Measurements from ENCODE around the gene SPG7. TPM values are rescaled to one million over a fixed set of nuclear protein-coding genes. Genes with fewer than 3 reads are reported as not detected.
A peak's percentile ranks its signal among the peaks of the same experiment; 100 is the strongest.

SPG7 gene
- total RNA-seq, 1 donor from 2014 or later, result 166 TPM

GRCh38 chr16:89599451-89599858 is 91.3 kb downstream of the SPG7 start:
- peaks cover 15% of the 10 kb centered on the region for H3K9me3 Mint-ChIP-seq (ENCODE audit: unreplicated experiment)
- peak; percentile 31 for TF ChIP-seq CTCF (IDR thresholded peaks at IDR 0.05; ENCODE audit: partially characterized antibody, unreplicated experiment)

DNA sequence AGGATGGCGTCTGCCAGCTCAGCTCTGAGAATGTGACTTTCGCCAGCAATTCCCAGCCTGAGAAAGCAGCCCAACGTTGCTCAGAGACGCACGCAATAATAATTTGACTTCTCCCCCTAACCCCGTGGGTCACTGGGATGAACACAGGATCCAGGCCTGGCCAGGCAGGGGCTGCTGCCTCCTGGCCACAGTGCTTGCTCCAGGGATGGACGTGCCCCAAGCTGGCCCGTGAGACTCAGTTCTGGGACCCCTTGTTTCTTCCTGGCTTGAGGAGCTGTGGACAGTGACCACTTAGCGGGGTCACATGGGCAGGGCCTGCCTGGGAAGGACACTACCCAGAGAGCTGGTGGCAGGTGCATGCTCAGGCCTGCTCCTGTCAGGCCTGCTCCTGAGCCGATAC is 91.7 kb downstream of the SPG7 start:
- Mint-ChIP-seq H3K9me3 (ENCODE audit: unreplicated experiment) (peaks cover 15% of the 10 kb centered on the region), H3K4me3 (ENCODE audit: unreplicated experiment) (no peak overlapping the region), H3K4me1 (ENCODE audit: low read depth, unreplicated experiment) (peaks cover 21% of the 10 kb centered on the region), H3K36me3 (ENCODE audit: unreplicated experiment) (no peaks in the 10 kb centered on the region), H3K27ac (ENCODE audit: unreplicated experiment) (peak overlapping the region; percentile 73), H3K27me3 (ENCODE audit: unreplicated experiment) (peaks cover 17% of the 10 kb centered on the region)
- no peak for DNase-seq
- no peak for TF ChIP-seq CTCF (IDR thresholded peaks at IDR 0.05; ENCODE audit: partially characterized antibody, unreplicated experiment)

More at GRCh38 chr16:89599451-89599858, 91.3 kb downstream of the SPG7 start:
- no peaks in the 10 kb centered on the region for H3K36me3 Mint-ChIP-seq (ENCODE audit: unreplicated experiment)
- peaks cover 21% of the 10 kb centered on the region for H3K4me1 Mint-ChIP-seq (ENCODE audit: low read depth, unreplicated experiment)
- peak overlapping the region; percentile 94 for H3K27ac Mint-ChIP-seq (ENCODE audit: unreplicated experiment)
- peaks cover 17% of the 10 kb centered on the region for H3K27me3 Mint-ChIP-seq (ENCODE audit: unreplicated experiment)
- DNase-seq, result peak; percentile 83
- peak overlapping the region; percentile 78 for H3K4me3 Mint-ChIP-seq (ENCODE audit: unreplicated experiment)

- H3K36me3 Mint-ChIP-seq (ENCODE audit: unreplicated experiment), result no peaks in the 10 kb centered on the region
- peak; percentile 10 for DNase-seq
- peaks cover 21% of the 10 kb centered on the region for H3K4me1 Mint-ChIP-seq (ENCODE audit: low read depth, unreplicated experiment)
- H3K9me3 Mint-ChIP-seq (ENCODE audit: unreplicated experiment), result peaks cover 15% of the 10 kb centered on the region
- no peak for TF ChIP-seq CTCF (IDR thresholded peaks at IDR 0.05; ENCODE audit: partially characterized antibody, unreplicated experiment)
- peak overlapping the region; percentile 73 for H3K27ac Mint-ChIP-seq (ENCODE audit: unreplicated experiment)
- H3K4me3 Mint-ChIP-seq (ENCODE audit: unreplicated experiment), result no peak overlapping the region
- H3K27me3 Mint-ChIP-seq (ENCODE audit: unreplicated experiment), result peaks cover 17% of the 10 kb centered on the region
These were observed 92.2 kb downstream of the SPG7 start for GRCh38 chr16:89600427-89600826.

DNA sequence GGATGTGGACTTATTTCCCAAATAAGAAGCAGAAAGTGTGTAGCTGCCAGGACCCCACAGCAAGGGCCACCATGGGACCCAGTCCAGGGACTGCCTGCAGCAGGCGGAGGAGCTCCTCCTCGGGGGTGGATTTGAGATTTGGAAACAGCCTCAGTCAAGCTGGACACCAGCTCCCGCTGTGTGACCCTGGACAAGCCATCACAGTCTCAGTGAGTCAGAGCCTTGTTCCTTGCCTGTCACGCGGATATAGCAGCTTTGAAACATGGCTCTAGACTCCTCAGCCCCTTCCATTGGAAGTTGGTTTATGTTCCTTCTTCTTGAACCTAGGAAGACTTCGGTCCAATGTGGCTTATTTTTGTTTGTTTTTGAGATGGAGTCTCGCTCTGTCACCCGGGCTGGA is 92.8 kb downstream of the SPG7 start:
- no peak for TF ChIP-seq CTCF (IDR thresholded peaks at IDR 0.05; ENCODE audit: partially characterized antibody, unreplicated experiment)

GRCh38 chr16:89601906-89602272 is 93.7 kb downstream of the SPG7 start:
- Mint-ChIP-seq H3K4me3 (ENCODE audit: unreplicated experiment) (no peak overlapping the region), H3K36me3 (ENCODE audit: unreplicated experiment) (no peaks in the 10 kb centered on the region), H3K27ac (ENCODE audit: unreplicated experiment) (peak overlapping the region; percentile 36), H3K4me1 (ENCODE audit: low read depth, unreplicated experiment) (peaks cover 17% of the 10 kb centered on the region), H3K27me3 (ENCODE audit: unreplicated experiment) (peaks cover 10% of the 10 kb centered on the region), H3K9me3 (ENCODE audit: unreplicated experiment) (peaks cover 11% of the 10 kb centered on the region)
- no peak for DNase-seq
- no peak for TF ChIP-seq CTCF (IDR thresholded peaks at IDR 0.05; ENCODE audit: partially characterized antibody, unreplicated experiment)

More for the DNA sequence above, 92.8 kb downstream of the SPG7 start:
- Mint-ChIP-seq H3K9me3 (ENCODE audit: unreplicated experiment) (peaks cover 11% of the 10 kb centered on the region), H3K36me3 (ENCODE audit: unreplicated experiment) (no peaks in the 10 kb centered on the region), H3K27ac (ENCODE audit: unreplicated experiment) (no peak overlapping the region), H3K4me3 (ENCODE audit: unreplicated experiment) (no peak overlapping the region), H3K27me3 (ENCODE audit: unreplicated experiment) (peaks cover 13% of the 10 kb centered on the region), H3K4me1 (ENCODE audit: low read depth, unreplicated experiment) (peaks cover 17% of the 10 kb centered on the region)
- DNase-seq, result no peak
